HG03558 (cell line): Measurements from ENCODE around the gene CLCN6.
"Not testable (repeated sequence)": the region's sequence is repeated elsewhere in the genome, so short reads cannot be mapped to it uniquely, and the experiment has no call there.

ENCODE experiments used
- ATAC-seq: cut with Tn5 transposase; IDR thresholded peaks from one replicate; pipeline ENCODE4 v1.9.1; 2021; ENCODE audit warnings: moderate number of reproducible peaks; ENCODE audit not compliant: unreplicated experiment; ENCODE audit errors: extremely low read depth

The CLCN6 gene

GRCh38 chr1:11793819-11794218 lies 12.2 kb upstream of the CLCN6 start:
- ATAC-seq: no peak

- ATAC-seq: no peak
These were observed 11.3 kb upstream of the CLCN6 start for GRCh38 chr1:11794446-11795237.

- ATAC-seq: no peak
These were observed 10.6 kb upstream of the CLCN6 start for GRCh38 chr1:11795238-11795890.

- ATAC-seq: no peak
These were observed 9.8 kb upstream of the CLCN6 start for GRCh38 chr1:11796036-11796828.

GRCh38 chr1:11797525-11798216 lies 8.3 kb upstream of the CLCN6 start:
- ATAC-seq: no peak

- ATAC-seq: no peak
These were observed 6.9 kb upstream of the CLCN6 start for GRCh38 chr1:11799099-11799498.

- ATAC-seq: no peak
These were observed 6.1 kb upstream of the CLCN6 start for GRCh38 chr1:11799896-11800295.

GRCh38 chr1:11800391-11800755 lies 5.6 kb upstream of the CLCN6 start:
- ATAC-seq: no peak

GRCh38 chr1:11800756-11801433 lies 5.1 kb upstream of the CLCN6 start:
- no peak for ATAC-seq

GRCh38 chr1:11802616-11802972 lies 3.4 kb upstream of the CLCN6 start:
- ATAC-seq: no peak

GRCh38 chr1:11802973-11803885 lies 2.8 kb upstream of the CLCN6 start:
- no peak for ATAC-seq

- ATAC-seq: not testable (repeated sequence)
These were observed 1.9 kb upstream of the CLCN6 start for GRCh38 chr1:11803924-11804665.

- ATAC-seq: no peak
These were observed 1.1 kb upstream of the CLCN6 start for GRCh38 chr1:11804666-11805421.

- peak; percentile 15 for ATAC-seq
These were observed 431 bp downstream of the CLCN6 start for GRCh38 chr1:11806307-11806936.

GRCh38 chr1:11807133-11807532 lies 1.1 kb downstream of the CLCN6 start:
- ATAC-seq: no peak

- ATAC-seq: no peak
These were observed 7.0 kb downstream of the CLCN6 start for GRCh38 chr1:11813021-11813420.

GRCh38 chr1:11817192-11817591 lies 11.2 kb downstream of the CLCN6 start:
- no peak for ATAC-seq
